HG03442 (cell line): ENCODE results near the gene ERGIC1.
"Not testable (repeated sequence)": the region's sequence is repeated elsewhere in the genome, so short reads cannot be mapped to it uniquely, and the experiment has no call there.

Experiments used
- ATAC-seq: cut with Tn5 transposase; IDR thresholded peaks from one replicate; pipeline ENCODE4 v1.9.1; 2021; ENCODE audit warnings: mild to moderate bottlenecking, moderate library complexity; ENCODE audit not compliant: unreplicated experiment

Gene ERGIC1

DNA sequence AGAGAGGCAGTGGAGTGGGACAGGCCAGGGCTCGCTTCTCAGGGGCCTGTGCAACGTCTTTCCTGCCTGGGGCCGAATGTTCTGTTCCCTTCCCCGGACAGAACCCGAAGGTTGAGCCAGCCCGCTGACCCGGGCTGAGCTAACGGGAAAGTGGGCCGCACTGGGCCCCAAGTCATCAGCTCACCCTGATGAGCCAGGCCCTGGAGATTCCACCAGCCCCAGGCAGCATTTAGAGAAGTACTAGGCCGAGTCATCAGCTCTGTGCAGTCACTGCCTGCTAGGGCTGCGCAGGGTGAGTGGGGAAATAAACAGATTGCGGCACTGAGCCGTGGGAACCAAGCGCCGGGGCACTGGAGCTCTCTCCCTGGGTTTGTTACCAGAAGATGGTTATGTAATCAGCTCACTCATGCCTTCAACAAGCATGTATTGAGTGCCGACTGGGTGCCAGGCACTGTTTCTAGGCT, 33.9 kb upstream of the ERGIC1 start:
- ATAC-seq, result no peak

- ATAC-seq, result no peak
Observed at GRCh38 chr5:172801179-172801671, 32.8 kb upstream of the ERGIC1 start.

DNA sequence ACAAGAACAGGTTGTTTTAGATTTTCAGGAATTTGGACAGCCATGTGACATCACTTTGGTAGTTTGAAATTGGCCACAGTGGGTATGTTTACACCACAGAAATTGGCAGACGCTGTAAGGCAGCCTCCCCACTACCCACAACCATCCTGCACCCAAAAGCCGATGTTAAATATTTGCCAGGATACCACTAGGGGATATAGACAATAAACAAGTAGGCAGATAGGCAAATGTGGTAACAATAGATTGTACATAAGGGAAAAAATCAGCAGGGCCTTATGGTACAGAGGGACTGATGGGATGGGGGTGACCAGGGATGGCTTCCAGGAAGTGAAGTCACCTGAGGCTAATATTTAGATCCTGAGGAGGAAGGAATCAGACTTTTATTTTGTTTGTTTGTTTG, 31.9 kb upstream of the ERGIC1 start:
- no peak for ATAC-seq

DNA sequence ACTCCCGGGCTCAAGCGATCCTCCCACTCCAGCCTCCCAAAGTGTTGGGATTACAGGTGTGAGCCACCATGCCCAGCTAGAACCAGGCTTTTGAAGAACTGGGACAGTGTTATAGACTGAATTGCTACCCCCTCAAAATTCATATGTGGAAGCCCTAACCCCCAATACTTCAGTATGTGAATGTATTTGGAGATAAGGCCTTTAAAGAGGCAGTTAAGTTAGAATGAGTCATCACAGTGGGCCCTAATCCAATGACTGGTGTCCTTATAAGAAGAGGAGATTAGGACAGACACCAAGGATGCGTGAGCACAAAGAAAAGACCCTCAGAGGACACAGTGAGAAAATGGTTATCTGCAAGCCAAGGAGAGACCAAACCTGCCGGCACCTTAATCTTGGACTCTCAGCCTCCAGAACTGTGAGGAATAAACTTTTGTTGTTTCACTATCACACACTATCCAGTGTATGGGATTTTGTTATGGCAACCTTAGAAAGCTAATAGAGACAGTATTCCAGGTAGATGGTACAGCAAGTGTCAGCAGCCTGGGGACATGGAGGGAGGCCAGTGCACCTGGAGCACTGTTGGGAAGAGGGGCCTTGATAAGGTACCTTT, 31.4 kb upstream of the ERGIC1 start:
- no peak for ATAC-seq

GRCh38 chr5:172805018-172805683, 28.9 kb upstream of the ERGIC1 start:
- ATAC-seq, result no peak

- no peak for ATAC-seq
Observed at GRCh38 chr5:172805736-172806255, 28.3 kb upstream of the ERGIC1 start.

GRCh38 chr5:172806897-172807672, 27.0 kb upstream of the ERGIC1 start:
- peak; percentile 93 for ATAC-seq

DNA sequence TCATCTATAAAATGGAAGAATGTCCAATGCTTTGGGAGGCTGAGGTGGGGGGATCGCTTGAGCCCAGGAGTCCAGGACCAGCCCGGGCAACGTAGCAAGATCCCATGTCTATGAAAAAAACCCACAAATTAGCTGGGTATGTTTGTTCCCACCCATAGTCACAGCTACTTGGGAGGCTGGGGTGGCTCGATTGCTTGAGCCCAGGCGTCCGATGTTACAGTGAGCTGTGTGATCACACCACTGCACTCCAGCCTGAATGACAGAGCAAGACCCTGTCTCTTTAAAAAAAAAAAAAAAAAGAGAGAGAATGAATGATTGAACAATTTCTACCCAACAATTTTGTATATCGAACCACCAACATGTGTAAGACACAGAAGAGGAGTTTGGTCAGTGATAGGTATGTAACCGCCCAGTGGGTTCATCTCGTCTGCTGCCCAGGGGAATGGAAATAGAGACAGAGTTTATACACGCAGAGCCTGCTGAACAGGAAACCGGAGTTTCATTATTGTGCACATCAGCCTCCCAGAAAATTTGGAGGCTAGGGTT, 26.2 kb upstream of the ERGIC1 start:
- no peak for ATAC-seq

DNA sequence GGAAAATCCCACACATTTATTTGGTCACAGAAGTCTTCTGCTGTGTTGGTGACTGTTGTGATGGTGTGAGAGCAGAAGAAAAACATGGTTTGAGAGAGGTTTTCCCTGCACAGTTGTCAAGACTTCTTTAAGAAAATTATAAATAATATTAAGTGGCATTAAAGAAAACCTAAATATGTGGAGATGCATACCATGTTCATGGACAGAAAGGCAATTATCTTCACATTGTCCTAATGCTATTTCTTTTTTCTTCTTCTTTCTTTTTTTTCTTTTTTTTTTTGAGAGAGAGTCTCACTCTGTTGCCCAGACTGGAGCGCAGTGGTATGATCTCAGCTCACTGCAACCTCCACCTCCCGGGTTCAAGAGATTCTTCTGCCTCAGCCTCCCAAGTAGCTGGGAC, 24.3 kb upstream of the ERGIC1 start:
- no peak for ATAC-seq

GRCh38 chr5:172810996-172811395, 23.1 kb upstream of the ERGIC1 start:
- ATAC-seq, result not testable (repeated sequence)

DNA sequence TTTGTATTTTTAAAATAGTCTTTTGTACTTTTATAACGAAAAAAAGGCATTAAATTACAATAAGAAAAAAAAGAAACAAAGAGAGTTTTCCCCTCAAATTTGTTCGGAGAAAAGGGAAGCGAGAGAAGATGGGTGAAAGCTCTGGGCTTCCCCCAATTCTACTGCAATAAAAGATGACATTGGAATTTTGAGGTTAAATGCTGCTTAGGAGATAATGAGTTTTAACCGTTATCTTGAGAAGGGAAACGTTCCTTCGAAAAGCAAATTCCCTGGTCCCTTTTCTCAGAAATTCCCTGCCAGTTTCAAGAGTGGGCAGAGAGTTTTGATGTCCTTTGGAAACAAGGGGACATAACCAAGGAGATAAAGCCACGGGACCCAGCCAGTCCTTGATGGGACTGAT, 18.4 kb upstream of the ERGIC1 start:
- no peak for ATAC-seq

- ATAC-seq, result no peak
Observed at GRCh38 chr5:172816925-172817562, 17.0 kb upstream of the ERGIC1 start.

GRCh38 chr5:172817664-172818063, 16.4 kb upstream of the ERGIC1 start:
- ATAC-seq, result no peak

DNA sequence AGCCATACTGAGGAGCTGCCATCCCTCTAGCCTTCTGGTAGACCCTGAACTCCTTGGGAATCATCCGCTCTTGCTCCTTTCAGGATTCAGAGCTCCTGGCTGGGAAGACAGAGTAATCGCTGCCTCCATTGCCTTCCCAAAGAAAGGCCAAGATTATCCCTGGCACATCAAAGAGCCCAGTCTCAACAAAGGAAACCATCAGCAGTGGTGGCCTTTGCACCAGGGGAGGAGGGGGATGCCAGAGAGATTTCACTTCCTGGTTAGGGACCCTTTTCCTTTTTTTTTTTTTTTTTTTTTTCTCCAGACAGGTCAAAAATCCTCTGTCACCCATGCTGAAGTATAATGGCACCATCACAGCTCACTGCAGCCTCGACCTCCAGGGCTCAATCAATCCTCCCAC, 16.0 kb upstream of the ERGIC1 start:
- no peak for ATAC-seq

- no peak for ATAC-seq
Observed at GRCh38 chr5:172819569-172819968, 14.5 kb upstream of the ERGIC1 start.

DNA sequence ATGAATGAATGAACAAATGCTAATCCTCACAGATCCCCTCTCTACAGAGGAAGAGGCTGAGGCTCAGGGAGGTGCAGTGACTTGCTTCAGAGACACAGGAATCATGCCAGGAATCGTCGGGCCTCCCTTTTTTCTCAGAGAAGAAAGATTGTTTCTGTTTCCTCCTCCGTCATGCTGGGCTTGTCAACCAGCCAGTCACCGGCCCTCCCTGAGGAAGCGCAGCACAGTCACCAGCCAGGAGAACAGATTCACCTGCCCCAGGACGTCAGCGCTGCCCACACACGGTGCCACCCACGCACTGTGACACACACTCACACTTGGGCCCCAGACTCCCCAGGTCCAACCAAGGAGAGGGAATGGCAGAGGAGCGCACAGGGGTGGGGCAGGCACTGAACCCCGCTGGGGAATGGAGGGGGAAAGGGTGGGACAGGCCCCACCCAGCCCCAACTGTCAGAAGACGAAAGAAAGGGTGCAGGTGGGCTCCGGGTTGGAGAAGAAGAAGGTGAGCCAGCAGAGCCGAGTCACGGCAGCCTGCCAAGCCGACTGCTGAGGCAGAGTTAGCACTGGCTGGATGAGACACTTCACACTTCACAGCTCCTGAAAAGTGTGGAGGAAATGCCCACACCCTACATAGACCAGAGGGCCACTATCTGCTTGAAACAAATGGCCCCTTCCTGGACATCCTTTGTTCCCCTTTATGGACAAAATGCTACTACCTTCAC, 13.8 kb upstream of the ERGIC1 start:
- no peak for ATAC-seq

GRCh38 chr5:172821340-172821985, 12.6 kb upstream of the ERGIC1 start:
- ATAC-seq, result no peak

- ATAC-seq, result no peak
Observed at GRCh38 chr5:172823840-172824362, 10.2 kb upstream of the ERGIC1 start.

DNA sequence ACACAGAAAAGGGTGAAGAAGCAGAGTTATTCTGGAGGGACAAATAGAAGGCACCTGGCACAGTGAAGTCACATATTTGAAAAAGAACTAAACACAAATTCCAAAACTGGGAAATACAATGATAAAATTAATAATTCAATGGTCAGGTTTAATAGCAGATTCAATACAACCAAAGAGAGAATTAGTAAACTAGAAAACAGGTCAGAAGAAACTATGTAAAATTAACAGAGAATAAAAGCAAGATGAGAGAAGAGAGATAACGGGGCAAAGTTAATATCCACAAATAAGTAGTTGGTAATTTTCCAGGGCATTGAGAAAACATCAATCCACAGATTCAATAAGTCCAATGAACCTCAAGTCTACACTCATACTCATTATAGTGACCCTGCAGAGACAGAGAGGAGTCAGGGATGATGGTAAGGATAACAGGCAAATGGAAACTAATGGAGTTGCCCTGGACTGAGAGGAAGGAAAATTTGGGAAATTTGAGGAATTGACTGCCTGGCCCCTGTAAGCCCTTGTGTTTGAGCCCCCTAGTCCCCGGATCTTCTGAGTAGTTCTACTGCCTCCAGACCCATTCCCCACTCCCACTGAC, 8.3 kb upstream of the ERGIC1 start:
- no peak for ATAC-seq
